Cardiac atrium fibroblast (primary cell): ENCODE data around the gene TOR1AIP2. TPM values are rescaled to one million over a fixed set of nuclear protein-coding genes. Genes with fewer than 3 reads are reported as not detected.

ENCODE experiments used
- total RNA-seq: library from RNA; depleted of rRNA; stranded (reverse); fragments of >200 nt; gene quantifications from 2 replicates; pipeline ENCODE4 v1.2.3, GENCODE V29; 2015

The TOR1AIP2 gene
- 50.0 and 73.5 TPM in 2 replicates for total RNA-seq

DNA sequence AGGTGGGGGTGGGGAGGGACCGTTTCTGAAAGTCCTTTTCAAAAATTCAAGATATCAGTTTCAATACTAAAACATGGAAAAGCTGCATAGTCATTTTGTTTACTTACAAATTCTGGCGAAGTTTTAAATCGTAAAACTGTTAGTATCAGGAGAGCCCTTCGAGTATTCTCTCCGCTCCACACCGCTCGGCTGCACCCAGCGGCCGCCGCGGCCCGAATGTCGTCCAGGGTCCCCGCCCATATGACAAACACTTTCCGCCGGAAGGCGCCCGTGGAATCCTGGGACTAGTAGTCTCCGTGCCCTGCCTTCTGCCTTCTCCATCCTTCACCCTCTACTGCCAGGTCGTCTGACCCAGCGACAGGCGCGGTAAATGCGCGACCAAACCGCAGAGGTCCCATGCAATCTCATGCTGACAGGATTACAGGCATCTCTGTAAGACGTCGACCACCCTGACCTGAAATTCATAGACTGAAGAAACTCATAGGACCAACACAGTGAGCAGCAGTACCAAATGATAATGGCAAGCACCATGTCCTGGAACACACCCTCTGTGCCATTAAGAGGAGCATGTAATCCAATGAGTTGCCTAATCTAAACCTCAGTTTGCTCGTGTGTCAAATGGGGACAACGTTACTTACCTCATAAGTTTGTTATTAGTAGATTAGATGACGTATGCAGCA is at the start of gene TOR1AIP2:
TOR1AIP2 (minus strand) TSS at position 218 of the 680 bp plus-strand sequence. CDS start 25,138 bp downstream, outside the sequence.

DNA sequence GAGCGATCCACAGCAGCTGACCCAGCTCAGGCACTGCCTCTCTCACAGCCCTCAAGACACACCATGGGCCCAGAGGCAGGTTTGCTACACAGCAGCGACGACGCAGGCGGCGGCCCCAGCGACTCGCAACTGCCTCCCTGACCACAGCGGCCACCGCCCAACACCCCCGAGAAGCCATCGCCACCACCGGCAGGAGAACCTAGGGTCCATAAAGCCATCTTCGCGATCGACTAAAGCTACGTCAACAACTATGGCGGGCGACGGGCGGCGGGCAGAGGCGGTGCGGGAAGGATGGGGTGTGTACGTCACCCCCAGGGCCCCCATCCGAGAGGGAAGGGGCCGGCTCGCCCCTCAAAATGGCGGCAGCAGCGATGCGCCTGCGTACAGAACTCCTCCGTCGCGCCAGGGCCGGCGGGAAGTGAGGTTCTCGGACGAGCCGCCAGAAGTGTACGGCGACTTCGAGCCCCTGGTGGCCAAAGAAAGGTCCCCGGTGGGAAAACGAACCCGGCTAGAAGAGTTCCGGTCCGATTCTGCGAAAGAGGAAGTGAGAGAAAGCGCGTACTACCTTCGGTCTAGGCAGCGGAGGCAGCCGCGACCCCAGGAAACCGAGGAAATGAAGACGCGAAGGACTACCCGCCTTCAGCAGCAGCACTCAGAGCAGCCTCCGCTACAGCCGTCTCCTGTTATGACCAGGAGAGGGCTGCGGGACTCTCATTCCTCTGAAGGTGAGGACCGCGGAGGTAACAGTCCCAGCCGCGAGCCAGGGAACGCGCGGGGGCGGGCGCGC is 4.8 kb upstream of the TOR1AIP2 start, which contains the start of gene TOR1AIP1:
TOR1AIP1 (plus strand) TSS at position 33 of the 787 bp plus-strand sequence; CDS start at position 251, 218 bp downstream.

Other genes starting within 250 kb of the TOR1AIP2 start
- not detected in 2 replicates for gene FAM163A, start 134.5 kb downstream of the TOR1AIP2 start, total RNA-seq
- gene TOR1AIP1, start 4.5 kb upstream of the TOR1AIP2 start, total RNA-seq = 47.5 and 58.2 TPM in 2 replicates
- 17.7 and 26.0 TPM in 2 replicates for gene CEP350, start 77.0 kb upstream of the TOR1AIP2 start, total RNA-seq